HG02884 (cell line): ENCODE data around the gene HES7.
A peak's percentile ranks its signal among the peaks of the same experiment; 100 is the strongest.
"Not testable (repeated sequence)": the region's sequence is repeated elsewhere in the genome, so short reads cannot be mapped to it uniquely, and the experiment has no call there.

Experiments used
- ATAC-seq: cut with Tn5 transposase; IDR thresholded peaks from one replicate; pipeline ENCODE4 v1.9.1; 2021; ENCODE audit warnings: mild to moderate bottlenecking, moderate library complexity; ENCODE audit not compliant: unreplicated experiment

HES7 gene

DNA sequence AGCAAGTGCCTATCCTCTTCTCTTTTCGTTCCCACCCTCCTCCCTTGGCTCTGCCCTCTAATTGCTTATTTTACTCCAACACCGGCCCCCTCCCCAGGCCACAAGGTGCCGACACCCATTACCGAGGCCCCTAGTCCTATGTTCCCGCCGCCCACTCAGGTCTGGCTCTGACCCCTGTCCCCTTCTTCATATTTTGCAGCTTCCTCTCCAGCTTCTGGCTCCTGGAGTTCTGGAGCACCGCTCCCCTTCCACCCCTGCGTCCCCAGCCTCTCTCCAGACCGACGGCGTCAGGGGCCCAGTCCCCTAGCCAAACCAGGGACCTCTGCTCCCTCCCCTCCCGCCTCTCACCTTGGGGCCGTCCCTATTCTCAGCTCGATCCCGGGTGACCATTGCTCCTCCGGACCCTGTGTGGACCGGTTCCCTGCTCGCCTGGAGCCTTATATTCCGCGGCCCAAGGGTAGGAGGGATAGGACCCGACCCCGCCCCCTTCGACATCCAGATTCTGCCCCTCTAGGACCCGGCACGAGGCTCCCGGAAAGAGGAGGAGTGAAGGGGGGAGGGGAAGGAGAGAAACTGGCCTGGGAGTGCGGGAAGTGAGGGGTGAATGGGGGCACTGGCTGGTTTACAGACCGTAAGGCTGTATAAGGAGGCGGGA is at the start of gene HES7:
HES7 (minus strand) TSS at position 412 of the 655 bp plus-strand sequence; CDS start at position 390, 22 bp downstream.
- no peak for ATAC-seq

DNA sequence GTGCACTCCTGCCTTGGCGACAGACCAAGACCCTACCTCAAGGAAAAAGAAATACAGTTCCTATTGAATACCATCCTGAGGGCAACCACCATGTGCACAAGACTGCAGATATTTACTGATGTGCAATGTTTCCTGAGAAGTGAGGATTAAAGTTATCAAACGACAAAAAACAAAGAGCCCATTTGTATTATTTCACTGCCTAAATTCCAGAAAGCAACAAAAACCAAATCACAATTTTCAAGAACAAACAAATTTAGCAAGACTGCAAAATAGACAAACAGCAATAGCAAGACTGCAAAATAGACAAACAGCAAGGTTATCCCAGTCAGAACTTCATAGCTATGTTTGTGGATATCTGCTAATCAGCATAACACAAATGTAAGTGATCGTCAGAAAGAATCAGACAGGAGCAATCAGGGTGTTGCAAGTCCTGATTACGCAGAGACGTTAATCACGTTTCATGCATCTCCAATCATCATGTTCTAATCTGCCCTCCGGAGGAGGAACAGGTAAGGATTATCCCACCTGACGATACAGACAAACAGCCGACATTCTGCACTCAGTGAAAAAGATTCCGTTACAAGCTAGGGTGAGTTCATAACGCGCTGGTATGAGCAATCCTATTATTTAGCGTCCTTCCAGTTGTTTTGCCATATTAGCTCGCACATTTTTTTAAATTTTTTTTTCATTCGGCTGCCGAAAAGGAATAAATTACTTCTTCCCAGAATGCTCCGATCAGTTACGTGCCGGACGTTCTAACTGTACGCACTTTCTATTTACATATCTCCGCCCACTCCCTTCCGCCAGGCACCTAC is 49.4 kb upstream of the HES7 start:
- peak; percentile 65 for ATAC-seq

DNA sequence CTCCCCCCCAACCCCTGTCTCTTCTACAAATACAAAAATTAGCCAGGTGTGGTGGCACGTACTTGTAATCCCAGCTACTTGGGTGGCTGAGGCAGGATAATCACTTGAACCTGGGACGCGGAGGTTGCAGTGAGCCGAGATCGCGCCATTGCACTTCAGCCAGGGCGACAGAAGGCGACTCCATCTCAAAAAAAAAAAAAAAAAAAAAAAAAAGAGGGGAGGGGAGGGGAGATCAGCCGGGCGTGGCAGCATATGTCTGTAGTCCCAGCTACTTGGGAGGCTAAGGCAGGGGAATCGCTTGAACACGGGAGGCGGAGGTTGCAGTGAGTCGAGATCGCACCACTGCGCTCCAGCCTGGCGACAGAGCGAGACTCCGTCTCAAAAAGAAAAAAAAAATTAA is 46.3 kb upstream of the HES7 start:
- ATAC-seq, result not testable (repeated sequence)

DNA sequence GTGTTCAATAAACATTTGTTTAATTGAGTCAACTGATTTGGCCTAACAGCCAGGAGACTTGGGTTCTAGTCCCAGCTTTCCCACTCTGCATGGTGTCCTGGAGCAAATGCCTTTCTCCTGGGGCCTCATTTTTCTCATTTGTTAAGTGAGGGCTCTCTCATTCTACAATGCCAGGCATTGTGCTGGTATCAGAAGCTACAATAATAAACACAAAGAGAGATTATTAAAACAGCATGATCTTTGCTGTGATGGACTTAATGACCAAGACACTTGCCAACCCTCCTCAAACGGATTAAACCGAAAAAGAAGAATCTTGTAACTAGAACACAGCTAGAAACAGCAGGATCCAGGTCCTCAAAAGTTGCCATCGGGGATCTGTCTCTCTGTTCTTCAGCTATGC is 43.6 kb upstream of the HES7 start:
- ATAC-seq, result no peak

DNA sequence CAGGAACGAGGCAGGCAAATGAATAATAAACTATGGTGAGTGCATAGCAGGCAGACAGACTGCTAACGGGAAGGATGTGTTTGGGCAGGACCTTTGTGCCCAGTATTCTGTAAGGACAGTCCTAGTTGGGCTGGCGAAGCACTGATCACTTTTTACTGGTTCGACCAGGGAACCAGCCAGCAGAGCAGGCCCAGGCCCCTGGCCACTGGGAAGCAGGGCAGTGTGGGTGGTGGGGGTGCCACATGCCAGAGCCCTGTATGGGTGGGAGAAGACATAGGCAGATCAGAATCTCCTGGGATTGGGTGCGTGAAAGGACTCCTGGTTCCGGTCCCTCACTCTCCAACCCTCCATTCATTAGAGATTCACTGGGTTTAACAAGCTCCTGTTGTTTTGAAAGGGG is 42.8 kb upstream of the HES7 start:
- ATAC-seq, result no peak

DNA sequence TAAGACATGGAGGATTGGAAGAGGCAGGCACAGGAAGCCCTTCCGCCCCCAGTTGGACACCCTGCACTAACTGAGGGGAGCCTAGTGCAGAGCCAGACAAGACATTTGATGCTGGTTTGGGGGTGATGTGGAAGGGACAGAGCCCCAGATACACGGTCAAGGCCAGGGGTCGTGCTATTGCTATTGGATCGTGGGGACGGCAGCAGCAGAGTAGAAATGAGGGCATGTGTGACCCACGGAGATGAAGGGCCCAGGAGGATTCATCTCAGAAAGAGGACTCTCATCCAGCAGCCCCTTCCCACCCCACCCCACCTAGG is 40.9 kb upstream of the HES7 start:
- no peak for ATAC-seq

DNA sequence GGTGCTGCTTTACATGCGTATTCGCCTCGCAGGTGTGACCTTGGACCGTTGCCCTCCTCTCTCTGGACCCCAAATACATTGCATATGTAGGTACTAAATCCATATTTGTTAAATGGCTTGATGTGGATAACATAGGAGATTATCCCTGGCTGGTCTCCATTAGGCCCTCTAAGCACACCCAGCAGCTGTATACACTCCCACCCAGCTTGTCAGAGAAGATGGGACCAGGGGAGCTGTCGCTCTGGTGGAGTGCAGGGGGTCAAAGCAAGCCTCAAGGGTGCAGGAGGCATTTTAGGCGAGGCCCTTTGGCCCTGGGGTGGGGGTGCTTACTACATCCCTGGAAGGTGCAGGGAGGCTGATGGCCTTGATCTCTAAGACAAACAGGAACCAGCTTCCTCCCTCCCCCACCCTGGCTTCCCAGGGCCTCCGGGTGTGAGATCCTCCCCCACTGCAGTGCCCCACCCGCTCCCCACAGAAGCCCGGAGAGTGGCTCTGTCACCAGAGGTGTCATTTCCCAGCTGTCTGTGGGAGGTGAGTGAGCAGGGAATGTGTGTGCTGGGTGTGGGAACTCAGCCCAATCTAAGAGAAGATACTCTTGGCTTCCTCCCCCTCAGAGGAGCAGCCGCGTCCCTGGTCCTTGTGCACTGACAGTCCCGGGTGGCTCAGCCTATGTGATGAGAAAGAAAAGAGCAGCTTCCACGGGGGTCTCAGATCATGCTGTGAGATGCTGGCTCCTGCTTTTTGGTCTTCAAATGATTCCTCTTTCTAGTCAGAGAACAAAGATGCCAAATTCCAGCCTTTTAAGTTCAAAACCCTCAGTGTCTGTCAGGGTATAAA is 40.3 kb upstream of the HES7 start:
- no peak for ATAC-seq

DNA sequence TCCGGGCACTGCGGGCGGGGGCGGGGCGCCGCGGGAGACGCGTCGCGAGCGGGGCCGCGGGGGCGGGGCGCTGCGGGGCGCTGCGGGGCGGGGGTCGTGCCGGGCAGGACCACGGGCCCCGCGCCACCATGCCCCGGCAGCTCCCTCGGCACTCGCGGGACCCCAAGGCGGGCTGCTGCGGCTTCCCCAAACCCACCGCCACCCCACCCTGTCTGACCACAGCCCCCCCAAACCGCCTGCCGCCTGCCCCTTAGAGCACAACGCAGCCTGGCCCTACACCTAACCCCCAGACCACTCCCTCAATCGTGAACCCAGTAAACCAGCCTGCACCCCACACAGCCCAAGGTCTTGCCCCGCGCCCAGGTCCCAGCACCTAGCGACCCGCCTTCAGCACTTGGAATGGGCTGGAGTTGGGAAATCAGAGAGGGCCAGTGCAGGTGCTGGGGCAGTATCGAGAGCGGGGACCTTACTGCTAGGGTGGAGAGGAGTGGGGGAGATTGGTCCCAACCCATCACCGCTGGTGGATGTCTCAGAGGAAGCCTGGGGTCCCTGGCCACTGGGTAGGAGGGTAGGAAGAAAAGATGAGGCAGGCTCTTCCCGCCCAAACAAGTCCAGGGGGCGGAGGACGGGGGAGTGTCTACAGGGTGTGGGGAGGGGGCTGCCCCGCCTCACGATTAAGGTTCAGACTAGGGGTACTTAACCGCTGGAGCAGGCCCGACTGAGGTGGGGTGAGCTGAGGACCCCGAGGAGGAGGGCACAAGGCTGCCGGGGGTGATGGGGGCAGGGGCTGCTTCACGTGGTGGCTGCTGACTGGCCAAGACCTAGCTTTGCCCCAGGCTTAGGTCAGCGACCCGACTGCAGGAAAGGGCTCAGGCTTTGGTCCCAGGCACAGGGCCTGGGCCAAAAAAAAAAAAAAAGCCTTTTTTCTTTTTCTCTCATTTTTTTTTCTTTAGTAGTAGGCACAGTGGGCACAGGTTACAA is 39.4 kb upstream of the HES7 start:
- ATAC-seq, result no peak

DNA sequence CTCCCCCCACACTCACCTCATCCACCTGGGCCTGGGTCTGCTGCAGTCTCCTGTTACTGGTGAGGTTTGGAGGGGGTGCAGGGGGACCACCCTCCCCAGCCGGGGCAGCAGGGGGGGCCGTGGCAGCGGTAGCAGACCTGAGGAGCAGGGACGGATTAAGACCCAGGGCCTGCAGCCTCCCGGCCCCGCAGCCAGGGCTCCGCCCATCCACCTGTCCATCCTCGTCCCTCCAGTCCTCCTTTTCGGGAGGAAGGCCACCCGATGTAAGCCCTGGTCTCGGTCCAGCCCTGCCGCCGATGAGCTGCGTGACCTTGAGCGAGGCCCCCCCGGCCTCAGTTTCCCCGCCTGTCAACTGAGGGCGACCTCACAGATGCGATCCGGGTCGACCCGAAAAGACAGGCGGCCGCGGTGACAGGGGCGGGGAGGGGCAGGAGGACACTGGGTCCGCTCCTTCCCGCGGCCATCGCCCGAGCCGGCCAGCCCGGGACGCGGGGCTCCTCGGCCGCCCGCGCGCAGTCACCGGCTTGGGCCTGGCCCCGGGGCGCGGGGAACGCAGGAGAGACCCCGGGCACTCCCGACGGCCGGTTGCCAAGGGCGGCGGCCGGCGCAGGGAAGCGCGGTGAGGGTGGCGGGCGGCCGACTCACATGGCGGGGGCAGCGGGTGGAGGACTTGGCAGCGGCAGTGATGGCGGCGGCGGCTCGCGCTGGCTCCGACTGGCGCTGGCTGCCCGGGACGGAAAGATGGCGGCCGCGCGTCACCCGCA is 38.5 kb upstream of the HES7 start, which contains the start of gene VAMP2:
VAMP2 (minus strand) TSS at position 716 of the 764 bp plus-strand sequence; CDS start at position 647, 69 bp downstream.
- no peak for ATAC-seq

DNA sequence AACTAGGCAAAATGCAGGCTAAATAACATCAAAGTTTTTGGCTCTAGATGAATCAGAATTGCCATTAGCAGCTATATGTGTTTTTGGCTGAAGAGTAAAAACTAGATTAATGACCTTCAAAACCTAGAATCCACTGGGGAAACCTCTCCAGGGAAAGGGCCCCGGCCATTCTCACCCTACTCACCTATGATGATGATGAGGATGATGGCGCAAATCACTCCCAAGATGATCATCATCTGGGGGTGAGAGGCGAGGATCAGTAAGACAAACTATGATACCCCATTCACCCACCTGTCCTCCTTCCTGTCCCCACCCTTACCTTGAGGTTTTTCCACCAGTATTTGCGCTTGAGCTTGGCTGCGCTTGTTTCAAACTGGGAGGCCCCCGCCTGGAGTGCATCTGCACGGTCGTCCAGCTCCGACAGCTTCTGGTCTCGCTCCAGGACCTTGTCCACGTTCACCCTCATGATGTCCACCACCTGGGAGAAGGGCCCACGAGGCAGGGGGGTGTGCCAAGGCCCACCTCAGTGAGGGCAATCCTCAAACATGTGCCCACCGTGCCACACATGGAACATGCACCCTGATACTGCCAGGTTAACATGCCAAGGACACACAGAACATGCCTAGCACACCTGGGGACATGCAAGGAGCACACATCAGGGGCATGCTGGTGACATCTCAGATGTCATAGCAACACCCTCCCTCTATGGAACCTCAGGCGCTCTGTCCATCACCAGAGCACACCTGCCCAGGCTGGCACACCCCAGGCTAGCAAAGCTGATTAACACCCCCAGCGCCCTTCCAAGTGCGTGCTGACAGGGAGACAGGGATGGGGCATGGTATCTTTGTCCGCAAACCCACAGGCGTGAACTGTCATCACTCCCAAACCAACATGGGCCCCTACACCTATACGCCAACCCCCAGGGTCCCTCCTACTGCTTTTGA is 37.7 kb upstream of the HES7 start:
- no peak for ATAC-seq

DNA sequence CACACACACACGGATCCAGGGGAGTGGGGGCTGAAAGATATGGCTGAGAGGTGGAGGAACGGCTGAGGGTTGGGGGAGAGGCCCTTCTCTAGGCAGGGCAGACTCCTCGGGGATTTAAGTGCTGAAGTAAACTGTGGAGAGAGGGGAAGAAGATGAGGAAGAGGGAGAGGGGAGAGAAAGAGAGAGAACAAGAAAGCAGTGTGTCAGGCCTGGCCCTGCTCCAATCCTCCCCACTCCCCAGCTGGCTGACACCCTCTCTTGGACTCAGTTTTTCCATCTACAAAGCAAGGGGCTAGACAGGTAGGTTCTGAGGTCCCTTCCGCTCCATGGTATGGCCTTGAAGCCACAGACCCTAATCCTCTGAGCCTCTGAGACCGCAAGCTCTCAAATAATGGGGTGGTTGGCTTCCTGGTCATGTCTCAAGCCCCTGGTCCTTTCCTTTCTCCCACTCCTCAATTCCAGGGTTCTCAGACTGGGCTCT is 36.9 kb upstream of the HES7 start:
- ATAC-seq, result no peak

DNA sequence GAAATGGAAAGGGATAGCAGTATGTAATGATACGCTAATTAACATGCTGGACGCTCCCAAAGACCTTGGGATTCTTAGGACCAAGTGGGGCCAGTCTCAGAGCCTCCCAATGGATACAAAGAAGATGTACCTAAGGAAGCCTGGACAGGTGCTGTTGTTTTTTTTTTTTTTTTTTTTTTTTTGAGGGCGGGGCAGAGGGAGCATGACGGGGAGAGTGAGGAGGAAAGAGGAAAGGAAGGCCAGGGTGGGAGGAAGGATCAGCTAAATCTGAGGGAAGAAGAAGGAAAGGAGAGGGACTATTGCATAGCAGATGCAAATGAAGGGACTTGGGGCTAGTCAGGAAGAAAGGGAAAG is 36.3 kb upstream of the HES7 start:
- ATAC-seq, result no peak

DNA sequence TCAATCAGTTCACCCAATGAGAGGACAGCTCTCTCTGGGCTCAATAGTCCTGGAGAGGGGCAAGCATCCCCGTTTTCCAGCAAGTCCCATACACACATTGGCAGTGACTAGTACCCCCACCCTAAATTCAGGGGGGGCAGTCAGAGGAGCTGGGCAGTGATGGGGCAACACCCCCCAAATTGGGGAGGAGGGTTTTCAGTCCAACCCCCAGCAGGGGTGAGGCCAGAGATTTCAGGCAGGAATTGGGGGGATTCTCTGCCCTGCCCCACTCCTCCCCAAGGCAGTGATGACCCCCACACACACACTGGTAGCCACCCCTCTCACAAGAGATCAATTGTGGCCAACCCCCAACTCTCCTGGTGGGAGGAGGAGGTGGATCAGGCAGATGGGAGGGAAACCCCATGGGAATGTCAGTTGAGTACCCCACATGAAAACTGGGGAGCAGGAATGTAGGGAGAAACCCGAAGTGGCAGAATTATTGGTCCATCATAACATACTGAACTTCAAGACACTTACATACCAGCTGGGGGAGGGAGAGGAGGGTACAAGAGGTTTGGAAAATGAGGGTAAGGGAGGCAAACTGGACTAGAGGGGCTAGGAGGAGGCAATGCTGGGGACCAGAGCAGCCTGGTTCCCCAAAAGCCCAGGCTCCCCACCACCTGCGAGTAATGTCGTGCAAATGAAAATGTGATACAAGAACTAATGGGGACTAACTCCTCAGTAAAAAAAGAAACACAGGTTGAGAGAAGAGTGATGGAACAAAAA is 35.7 kb upstream of the HES7 start:
- ATAC-seq, result no peak

DNA sequence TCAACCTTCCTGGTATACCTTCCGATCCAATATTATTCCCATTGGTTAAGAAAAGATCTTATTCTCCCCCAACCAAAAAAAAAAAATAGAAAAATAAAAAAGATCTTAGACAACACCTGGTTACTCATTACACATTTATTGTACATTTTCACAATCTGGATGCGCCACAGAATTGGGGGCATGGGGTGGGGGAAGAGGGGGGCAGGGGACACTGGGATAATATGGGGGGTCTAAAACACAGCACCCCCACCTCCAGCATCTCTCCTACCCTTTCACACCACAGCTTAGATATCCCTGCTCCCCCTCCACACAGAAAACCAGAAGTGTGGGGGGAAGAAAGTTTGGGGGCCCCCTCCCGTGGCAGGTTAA is 35.1 kb upstream of the HES7 start:
- ATAC-seq, result no peak

DNA sequence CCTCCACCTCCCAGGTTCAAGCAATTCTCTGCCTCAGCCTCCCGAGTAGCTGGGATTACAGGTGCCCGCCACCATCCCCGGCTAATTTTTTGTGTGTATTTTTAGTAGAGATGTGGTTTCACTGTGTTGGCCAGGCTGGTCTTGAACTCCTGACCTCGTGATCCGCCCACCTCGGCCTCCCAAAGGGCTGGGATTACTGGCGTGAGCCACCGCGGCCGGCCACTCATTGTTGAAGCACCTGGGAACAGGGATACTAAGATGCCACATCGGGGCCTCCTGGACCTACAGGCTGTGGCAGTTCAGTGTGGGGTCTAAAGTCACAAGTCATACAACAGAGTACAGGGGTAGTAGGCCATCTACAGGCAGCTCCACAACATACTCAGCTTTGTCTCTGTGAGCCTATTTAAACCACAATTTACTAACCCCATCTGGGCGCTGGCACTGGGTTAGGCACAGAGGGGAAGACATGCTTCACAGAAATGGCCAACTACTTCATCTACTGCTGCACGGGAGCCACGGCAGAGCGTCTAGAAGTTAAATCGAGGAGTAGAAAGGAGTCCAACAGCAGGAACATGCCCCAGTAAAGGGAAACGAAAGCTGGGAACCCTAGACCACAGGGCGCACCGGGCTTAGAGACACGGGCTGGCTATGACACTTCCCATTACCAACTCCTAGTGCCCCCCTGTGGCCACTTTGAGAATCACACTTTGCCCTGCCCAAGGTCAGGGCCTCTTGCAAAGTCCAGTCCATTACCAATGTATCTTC is 34.5 kb upstream of the HES7 start:
- ATAC-seq, result no peak

DNA sequence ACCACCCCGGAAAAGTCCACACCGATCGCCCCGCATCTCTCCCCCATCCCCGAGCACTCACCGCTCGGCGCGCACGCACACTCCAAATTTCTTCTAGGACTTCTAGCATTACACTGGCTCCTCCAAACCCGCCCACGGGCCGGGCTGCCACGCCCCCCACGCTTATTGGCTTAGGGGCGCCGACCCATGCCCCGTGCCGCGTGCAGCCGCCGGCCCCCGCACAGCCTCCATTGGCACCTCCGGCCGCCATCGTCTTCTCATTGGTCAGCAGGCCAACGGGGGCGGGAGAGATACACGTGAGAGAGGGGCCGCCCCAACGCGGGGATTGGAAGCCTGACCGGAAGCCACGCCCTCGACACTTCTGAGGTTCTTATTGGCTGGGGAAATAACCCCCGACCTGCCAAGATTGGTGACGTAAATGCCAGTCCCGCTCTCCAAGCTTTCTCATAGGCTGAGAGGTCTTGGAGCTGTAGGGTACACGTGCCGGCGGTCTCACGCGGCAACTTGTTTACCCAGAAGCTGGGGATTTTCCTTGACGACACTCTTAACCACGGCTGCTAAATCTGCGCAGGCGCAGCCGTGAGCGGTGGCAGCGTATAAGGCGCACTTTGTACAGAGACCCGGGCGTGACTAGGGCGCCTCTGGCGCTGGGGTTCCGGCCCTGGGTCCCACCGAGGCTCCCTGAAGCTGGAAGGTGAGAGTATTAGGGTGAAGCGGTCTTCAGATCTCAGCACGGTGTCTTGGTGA is 32.5 kb upstream of the HES7 start:
- ATAC-seq, result peak; percentile 68

DNA sequence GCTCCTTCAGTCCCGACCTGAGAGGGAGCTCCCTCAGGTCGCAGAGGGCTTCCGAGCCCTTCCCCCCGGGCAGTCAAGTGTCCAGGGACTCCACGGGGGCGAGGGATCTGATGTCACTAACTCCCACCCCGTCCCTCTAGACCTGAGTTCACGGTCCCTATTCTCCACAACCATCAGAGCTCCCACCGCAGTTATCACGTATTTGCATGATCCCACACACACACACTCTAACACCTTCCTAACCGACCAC is 32.0 kb upstream of the HES7 start:
- ATAC-seq, result no peak
